Head of caudate nucleus (tissue), 42 donors: Measurements from ENCODE around the gene CPB1.

ENCODE experiments used
- DNase-seq, 42 donors: peaks; one replicate each; pipeline versions ENCODE4 v3.0.0 to v3.0.0-alpha.2; 2020 to 2021; ENCODE audit warnings: mixed read lengths in 7 of 42
- intact Hi-C: fragments of 100-400 bp; cut with DNase I; formaldehyde crosslinking; loops from one replicate; pipeline ENCODE4 v1.15.0; 2022

CPB1 gene

GRCh38 chr3:148825476-148825875 is 2.1 kb upstream of the CPB1 start:
- intact Hi-C loops: no loop called here
- DNase-seq: no peak

GRCh38 chr3:148828136-148828690 is 602 bp downstream of the CPB1 start:
- intact Hi-C loops: no loop called here

DNA sequence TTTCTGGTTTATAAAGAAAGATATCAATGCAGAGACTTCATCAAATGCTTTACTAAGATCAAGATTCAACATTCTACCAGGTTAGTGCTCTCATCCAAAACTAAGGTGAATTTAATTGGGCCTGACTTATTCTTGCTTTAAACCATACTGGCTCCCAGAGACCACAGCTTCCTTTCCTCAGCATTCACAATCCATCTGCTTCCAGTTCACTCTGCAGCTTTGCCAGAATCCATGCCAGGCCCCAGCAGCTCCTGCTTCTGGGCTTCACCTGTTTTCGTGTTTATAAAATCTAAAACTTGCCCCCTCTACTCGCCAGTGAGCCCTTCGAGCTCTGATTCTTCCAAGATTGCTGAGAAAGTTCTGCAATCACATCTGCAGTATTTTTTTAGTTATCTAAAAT is 2.3 kb downstream of the CPB1 start:
- intact Hi-C loops: no loop called here
- no peak for DNase-seq

More at GRCh38 chr3:148828136-148828690, 602 bp downstream of the CPB1 start:
- DNase-seq: no peak

- DNase-seq: no peak
- intact Hi-C loops: no loop called here
Observed at GRCh38 chr3:148833223-148833622, 5.6 kb downstream of the CPB1 start.

- intact Hi-C loops: no loop called here
- DNase-seq: no peak
Observed at GRCh38 chr3:148839805-148840204, 12.2 kb downstream of the CPB1 start.

DNA sequence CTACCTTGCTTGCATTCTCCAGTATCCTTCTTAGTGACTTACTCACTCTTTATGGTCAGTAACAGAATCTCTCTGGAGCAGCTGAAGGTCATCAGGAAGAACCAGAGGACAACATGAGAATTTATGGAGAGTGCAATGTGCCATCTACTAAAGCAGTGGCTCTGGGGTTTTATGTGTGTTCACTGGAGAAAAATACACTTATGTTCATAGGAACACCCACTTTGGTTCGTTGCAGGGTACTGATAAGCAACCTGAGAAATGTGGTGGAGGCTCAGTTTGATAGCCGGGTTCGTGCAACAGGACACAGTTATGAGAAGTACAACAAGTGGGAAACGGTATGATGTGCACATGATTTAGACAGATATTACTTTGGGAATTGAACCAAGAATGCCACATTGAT is 12.8 kb downstream of the CPB1 start:
- DNase-seq: no peak
- intact Hi-C loops: no loop called here

DNA sequence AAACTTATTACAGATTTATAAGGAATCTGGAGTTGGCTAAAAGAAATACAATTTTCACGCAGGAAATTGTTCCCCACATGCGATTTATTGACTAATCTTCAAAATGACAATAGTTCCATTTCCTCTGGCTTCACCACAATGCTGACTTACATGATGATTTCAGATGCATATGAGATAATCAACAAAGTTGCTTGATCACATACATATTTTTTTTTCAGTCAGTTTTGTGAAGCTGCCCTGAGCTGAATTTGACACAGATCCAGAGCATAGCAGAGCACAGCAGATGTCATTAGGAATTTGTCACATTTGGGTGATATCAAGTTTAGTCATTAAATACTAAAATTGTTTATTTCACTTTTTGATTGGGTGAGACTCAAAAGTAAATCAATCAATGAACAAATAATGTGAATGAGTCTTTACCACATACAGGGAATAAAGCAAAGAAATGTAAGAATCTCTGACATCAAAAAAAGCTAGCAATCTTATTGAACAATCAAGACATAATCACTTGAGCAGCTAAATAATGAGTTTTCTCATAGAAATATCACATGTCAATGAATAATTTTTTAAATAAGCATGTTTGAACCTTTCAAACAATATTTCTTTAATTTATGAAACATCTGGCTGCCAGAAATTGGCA is 18.3 kb downstream of the CPB1 start:
- intact Hi-C loops: no loop called here
- DNase-seq: no peak

DNA sequence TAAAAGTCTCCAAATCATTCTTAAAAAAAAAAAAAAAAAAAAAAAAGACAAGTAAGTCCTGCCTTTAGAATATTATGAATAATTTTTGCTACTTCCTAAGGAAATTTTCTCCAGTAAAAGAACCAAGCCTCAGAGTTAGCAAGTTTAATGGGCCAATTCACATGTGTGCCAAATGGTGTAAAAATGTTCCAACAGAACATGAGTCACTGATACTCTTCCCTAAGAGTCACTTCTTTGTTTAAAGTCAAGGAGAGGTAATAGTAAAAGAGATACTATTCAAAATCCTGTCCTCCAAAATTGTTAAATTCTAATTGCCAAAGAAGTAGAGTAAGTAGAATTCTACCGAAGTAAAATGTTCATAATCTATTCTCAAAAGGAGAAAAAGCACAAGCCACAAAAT is 19.7 kb downstream of the CPB1 start:
- intact Hi-C loops: no loop called here
- DNase-seq: no peak

DNA sequence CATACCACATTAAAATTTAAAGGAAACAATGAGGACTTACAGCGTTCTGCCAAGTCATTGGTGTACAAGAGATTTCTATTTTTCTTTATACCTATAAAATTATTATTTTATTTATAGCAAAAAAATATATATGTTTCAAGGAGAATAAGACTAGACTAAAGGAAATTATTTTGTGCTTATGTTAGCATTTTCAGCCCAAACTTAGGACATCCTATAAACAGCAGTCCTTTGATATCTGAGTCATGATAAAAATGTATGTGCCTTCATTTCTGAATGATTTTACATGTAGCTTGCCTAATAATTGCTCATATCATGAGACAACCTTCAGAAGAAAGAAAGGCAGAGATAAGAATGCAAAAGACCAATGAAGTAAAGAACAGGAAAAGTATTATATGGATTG is 20.8 kb downstream of the CPB1 start:
- intact Hi-C loops: no loop called here

GRCh38 chr3:148852271-148852992 is 24.8 kb downstream of the CPB1 start:
- intact Hi-C loops: no loop called here
- DNase-seq: no peak

More for the DNA sequence above, 20.8 kb downstream of the CPB1 start:
- DNase-seq: no peak

- no peak for DNase-seq
Observed at GRCh38 chr3:148853076-148853475, 25.5 kb downstream of the CPB1 start.

GRCh38 chr3:148854061-148854460 is 26.4 kb downstream of the CPB1 start:
- intact Hi-C loops: no loop called here
- no peak for DNase-seq

More at GRCh38 chr3:148853076-148853475, 25.5 kb downstream of the CPB1 start:
- intact Hi-C loops: no loop called here

- intact Hi-C loops: no loop called here
- DNase-seq: no peak
Observed at GRCh38 chr3:148856384-148856783, 28.8 kb downstream of the CPB1 start.

GRCh38 chr3:148857316-148857715 is 29.7 kb downstream of the CPB1 start:
- intact Hi-C loops: no loop called here
- DNase-seq: no peak

DNA sequence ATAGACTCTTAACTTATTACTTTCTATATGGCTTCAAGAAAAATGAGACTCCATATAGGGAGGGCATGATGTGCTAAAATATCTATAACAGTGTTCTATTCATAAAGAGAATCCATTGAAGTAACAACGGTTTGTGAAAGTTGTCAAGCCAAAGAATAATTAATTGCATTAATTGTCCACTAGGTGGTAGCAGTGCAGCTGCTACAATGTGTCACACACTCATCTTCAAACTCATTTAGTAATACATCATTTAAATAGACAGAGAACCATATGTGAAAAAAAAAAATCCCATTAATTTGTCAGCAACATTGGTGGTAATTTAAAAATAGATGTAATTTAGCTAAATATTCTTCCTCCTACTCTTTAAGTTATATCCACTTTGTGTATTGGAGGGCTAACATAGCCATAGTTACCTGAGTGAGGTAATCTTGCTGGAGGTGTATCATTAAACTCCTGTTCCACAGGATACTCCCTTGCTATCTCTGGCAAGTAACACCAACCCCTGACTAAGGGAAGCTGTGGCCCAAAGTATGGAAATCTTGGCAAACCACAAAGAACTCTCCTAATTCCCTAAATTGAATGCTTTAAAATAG is 33.8 kb downstream of the CPB1 start:
- DNase-seq: peak in 3 of 42 donors; percentile 11 to 40 (median 14)

GRCh38 chr3:148863297-148863696 is 35.7 kb downstream of the CPB1 start:
- no peak for DNase-seq
- intact Hi-C loops: loop anchor here (5.0 to 10.0 kb wide), 2 partner anchors 79 to 138 kb away; no protein-coding TSS in a partner anchor

More for the DNA sequence above, 33.8 kb downstream of the CPB1 start:
- intact Hi-C loops: loop anchor here (5.0 to 10.0 kb wide), 2 partner anchors 81 to 137 kb away; no protein-coding TSS in a partner anchor

DNA sequence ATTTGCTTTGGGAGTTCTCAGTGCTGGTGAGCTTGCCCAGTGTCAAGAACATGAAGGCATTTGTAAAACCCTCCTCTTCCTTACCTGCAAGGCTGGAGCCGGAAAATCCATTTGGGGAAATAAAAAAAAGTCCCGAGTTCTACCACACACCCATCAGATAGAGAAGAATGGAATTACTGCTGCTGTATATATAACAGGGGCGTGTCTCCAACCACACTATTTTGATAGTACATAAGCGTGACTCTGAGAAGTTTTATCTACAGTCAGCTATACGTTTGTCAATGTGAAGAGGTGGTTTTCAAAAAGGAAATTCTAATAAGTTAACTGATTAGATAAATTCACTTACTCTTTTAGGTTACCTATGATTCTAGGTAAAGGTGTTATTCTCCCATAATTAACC is 36.2 kb downstream of the CPB1 start:
- DNase-seq: no peak
- intact Hi-C loops: loop anchor here (5.0 to 10.0 kb wide), 2 partner anchors 78 to 139 kb away; no protein-coding TSS in a partner anchor

- intact Hi-C loops: loop anchor here (10.0 kb wide), 1 partner anchor 140 kb away; no protein-coding TSS in a partner anchor
- DNase-seq: no peak
Observed at GRCh38 chr3:148865049-148865448, 37.4 kb downstream of the CPB1 start, which contains the start of gene CPA3. TSS of gene CPA3 (plus strand) at chr3:148865296. CDS start at chr3:148865308, 12 bp downstream.

- intact Hi-C loops: loop anchor here (10.0 kb wide), 1 partner anchor 141 kb away; no protein-coding TSS in a partner anchor
- no peak for DNase-seq
Observed at GRCh38 chr3:148866261-148866660, 38.6 kb downstream of the CPB1 start.
